BE2C (cell line): ENCODE data around the gene CIB4.

Experiments
- DNase-seq: peaks from one replicate; pipeline ENCODE4 v3.0.0-alpha.2; 2020
- H3K27me3 ChIP-seq: fragments of 250-450 bp; sonication (Bioruptor Pico); 2 replicates; pipeline ENCODE4 v1.5.1; 2020; ENCODE audit warnings: mild to moderate bottlenecking
- H3K36me3 ChIP-seq: fragments of 250-450 bp; sonication (Bioruptor Pico); 2 replicates; pipeline ENCODE4 v1.5.1; 2020; ENCODE audit warnings: mild to moderate bottlenecking
- H3K4me1 ChIP-seq: fragments of 250-450 bp; sonication (Bioruptor Pico); 2 replicates; pipeline ENCODE4 v1.5.1; 2020
- H3K4me3 ChIP-seq: 2 replicates; pipeline ENCODE4 v1.5.1; 2011; ENCODE audit warnings: low read depth, low read length
- H3K9me3 ChIP-seq: fragments of 250-450 bp; sonication (Bioruptor Pico); 2 replicates; pipeline ENCODE4 v1.5.1; 2020
- CTCF ChIP-seq: IDR thresholded peaks from 2 replicates; pipeline ENCODE4 v1.5.1; 2012; ENCODE audit warnings: mild to moderate bottlenecking, low read depth, low read length

The CIB4 gene

GRCh38 chr2:26581991-26582842 is 58.9 kb downstream of the CIB4 start:
- Histone ChIP-seq H3K27me3 (no peaks in the 10 kb centered on the region), H3K9me3 (no peaks in the 10 kb centered on the region), H3K4me1 (no peaks in the 10 kb centered on the region), H3K4me3 (no peak overlapping the region), H3K36me3 (no peaks in the 10 kb centered on the region)
- no peak for DNase-seq
- TF ChIP-seq CTCF, result no peak

- H3K4me1 ChIP-seq, result no peaks in the 10 kb centered on the region
- TF ChIP-seq CTCF, result no peak
- DNase-seq, result no peak
- H3K27me3 ChIP-seq, result no peaks in the 10 kb centered on the region
- H3K36me3 ChIP-seq, result no peaks in the 10 kb centered on the region
- H3K9me3 ChIP-seq, result no peaks in the 10 kb centered on the region
- no peak overlapping the region for H3K4me3 ChIP-seq
Measured at GRCh38 chr2:26581266-26581990, 59.7 kb downstream of the CIB4 start.

- no peaks in the 10 kb centered on the region for H3K27me3 ChIP-seq
- H3K4me1 ChIP-seq, result no peaks in the 10 kb centered on the region
Measured at GRCh38 chr2:26580751-26581150, 60.4 kb downstream of the CIB4 start.

GRCh38 chr2:26580151-26580550 is 61.0 kb downstream of the CIB4 start:
- H3K4me3 ChIP-seq, result no peak overlapping the region
- DNase-seq, result no peak
- H3K4me1 ChIP-seq, result no peaks in the 10 kb centered on the region
- TF ChIP-seq CTCF, result no peak
- no peaks in the 10 kb centered on the region for H3K9me3 ChIP-seq
- H3K27me3 ChIP-seq, result no peaks in the 10 kb centered on the region
- H3K36me3 ChIP-seq, result no peaks in the 10 kb centered on the region

More at GRCh38 chr2:26580751-26581150, 60.4 kb downstream of the CIB4 start:
- DNase-seq, result no peak
- Histone ChIP-seq H3K9me3 (no peaks in the 10 kb centered on the region), H3K36me3 (no peaks in the 10 kb centered on the region), H3K4me3 (no peak overlapping the region)
- TF ChIP-seq CTCF, result no peak

- Histone ChIP-seq H3K36me3 (no peaks in the 10 kb centered on the region), H3K9me3 (no peaks in the 10 kb centered on the region), H3K4me3 (no peak overlapping the region), H3K4me1 (no peaks in the 10 kb centered on the region), H3K27me3 (no peaks in the 10 kb centered on the region)
- TF ChIP-seq CTCF, result no peak
- DNase-seq, result no peak
Measured at GRCh38 chr2:26579723-26580040, 61.5 kb downstream of the CIB4 start.
